Measurements from ENCODE around the gene BPIFB6.

DNA sequence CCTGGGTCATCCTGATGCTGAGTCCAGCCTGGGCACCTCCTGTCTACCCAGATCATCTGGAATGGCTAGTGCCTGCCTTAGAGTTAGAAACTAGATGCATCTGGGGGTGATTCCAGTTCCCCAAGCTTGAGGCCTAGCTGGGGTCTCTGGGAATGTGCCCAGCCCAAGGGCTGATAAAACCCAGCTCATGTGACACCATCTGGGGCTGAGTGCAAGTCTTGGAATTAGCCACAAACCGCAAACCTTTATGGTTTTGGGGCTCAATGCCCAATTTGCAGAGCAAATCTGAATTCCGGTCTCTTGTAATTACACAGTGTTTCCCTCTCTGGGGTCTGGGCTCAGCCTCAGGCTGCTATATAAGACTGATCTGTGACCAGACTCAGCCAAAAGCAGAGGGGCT, 47.8 kb downstream of the BPIFB6 start, which contains the start of gene BPIFB4:
- TF ChIP-seq, protein P1, sequence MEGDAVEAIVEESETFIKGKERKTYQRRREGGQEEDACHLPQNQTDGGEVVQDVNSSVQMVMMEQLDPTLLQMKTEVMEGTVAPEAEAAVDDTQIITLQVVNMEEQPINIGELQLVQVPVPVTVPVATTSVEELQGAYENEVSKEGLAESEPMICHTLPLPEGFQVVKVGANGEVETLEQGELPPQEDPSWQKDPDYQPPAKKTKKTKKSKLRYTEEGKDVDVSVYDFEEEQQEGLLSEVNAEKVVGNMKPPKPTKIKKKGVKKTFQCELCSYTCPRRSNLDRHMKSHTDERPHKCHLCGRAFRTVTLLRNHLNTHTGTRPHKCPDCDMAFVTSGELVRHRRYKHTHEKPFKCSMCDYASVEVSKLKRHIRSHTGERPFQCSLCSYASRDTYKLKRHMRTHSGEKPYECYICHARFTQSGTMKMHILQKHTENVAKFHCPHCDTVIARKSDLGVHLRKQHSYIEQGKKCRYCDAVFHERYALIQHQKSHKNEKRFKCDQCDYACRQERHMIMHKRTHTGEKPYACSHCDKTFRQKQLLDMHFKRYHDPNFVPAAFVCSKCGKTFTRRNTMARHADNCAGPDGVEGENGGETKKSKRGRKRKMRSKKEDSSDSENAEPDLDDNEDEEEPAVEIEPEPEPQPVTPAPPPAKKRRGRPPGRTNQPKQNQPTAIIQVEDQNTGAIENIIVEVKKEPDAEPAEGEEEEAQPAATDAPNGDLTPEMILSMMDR (IDR thresholded peaks at IDR 0.05) = no peak
- TF ChIP-seq, protein P2, sequence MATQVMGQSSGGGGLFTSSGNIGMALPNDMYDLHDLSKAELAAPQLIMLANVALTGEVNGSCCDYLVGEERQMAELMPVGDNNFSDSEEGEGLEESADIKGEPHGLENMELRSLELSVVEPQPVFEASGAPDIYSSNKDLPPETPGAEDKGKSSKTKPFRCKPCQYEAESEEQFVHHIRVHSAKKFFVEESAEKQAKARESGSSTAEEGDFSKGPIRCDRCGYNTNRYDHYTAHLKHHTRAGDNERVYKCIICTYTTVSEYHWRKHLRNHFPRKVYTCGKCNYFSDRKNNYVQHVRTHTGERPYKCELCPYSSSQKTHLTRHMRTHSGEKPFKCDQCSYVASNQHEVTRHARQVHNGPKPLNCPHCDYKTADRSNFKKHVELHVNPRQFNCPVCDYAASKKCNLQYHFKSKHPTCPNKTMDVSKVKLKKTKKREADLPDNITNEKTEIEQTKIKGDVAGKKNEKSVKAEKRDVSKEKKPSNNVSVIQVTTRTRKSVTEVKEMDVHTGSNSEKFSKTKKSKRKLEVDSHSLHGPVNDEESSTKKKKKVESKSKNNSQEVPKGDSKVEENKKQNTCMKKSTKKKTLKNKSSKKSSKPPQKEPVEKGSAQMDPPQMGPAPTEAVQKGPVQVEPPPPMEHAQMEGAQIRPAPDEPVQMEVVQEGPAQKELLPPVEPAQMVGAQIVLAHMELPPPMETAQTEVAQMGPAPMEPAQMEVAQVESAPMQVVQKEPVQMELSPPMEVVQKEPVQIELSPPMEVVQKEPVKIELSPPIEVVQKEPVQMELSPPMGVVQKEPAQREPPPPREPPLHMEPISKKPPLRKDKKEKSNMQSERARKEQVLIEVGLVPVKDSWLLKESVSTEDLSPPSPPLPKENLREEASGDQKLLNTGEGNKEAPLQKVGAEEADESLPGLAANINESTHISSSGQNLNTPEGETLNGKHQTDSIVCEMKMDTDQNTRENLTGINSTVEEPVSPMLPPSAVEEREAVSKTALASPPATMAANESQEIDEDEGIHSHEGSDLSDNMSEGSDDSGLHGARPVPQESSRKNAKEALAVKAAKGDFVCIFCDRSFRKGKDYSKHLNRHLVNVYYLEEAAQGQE (IDR thresholded peaks at IDR 0.05) = no peak
- TF ChIP-seq POLR2A (IDR thresholded peaks at IDR 0.05; ENCODE audit: low read length) (no peak), BHLHE40 (IDR thresholded peaks at IDR 0.05; ENCODE audit: low read depth, low read length) (no peak), CHD2 (IDR thresholded peaks at IDR 0.05; ENCODE audit: low read length, partially characterized antibody) (no peak), SMC3 (IDR thresholded peaks at IDR 0.05) (no peak)

Data from A549 (cell line).